HCT116 (cell line): ENCODE data around the gene ATG4D.
"Not testable (repeated sequence)": the region's sequence is repeated elsewhere in the genome, so short reads cannot be mapped to it uniquely, and the experiment has no call there.

Experiments used
- CTCF ChIP-seq, 3 experiments: fragments of 200-600 bp in 1 of 3; sonication (generic) in 1 of 3; IDR thresholded peaks in 2 of 3; conservative IDR thresholded peaks in 1 of 3; 2 replicates each; pipeline ENCODE4 v1.5.1; 2012 to 2017; ENCODE audit warnings: low read depth in 2 of 3, low read length in 2 of 3, antibody characterized with exemption in 1 of 3, borderline replicate concordance in 1 of 3, control low read depth in 1 of 3, mild to moderate bottlenecking in 1 of 3, mixed read lengths in 1 of 3, mixed run types in 1 of 3, moderate library complexity in 1 of 3; ENCODE audit not compliant: insufficient read depth in 1 of 3
- POLR2AphosphoS5 ChIP-seq: IDR thresholded peaks from 2 replicates; pipeline ENCODE4 v1.6.1; 2011; ENCODE audit warnings: mild to moderate bottlenecking, low read depth, low read length, moderate library complexity
- YY1 ChIP-seq: IDR thresholded peaks from 2 replicates; pipeline ENCODE4 v1.6.1; 2011; ENCODE audit warnings: low read length, low read depth, moderate library complexity, mild to moderate bottlenecking; ENCODE audit not compliant: insufficient replicate concordance; ENCODE audit errors: extremely low read depth

DNA sequence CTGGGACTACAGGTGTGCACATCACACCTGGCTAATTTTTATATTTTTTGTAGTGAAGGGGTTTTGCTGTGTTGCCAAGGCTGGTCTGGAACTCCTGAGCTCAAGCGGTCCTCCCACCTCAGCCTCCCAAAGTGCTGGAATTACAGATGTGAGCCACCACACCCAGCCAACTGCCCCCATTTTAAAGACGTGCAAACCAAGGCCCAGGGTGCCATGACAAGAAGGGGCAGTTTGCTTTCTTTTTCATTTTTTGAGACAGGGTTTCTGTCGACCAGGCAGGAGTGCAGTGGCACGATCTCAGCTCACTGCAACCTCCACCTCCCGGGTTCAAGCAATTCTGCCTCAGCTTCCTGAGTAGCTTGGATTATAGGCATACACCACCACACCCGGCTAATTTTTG, 30.1 kb downstream of the ATG4D start:
- TF ChIP-seq POLR2AphosphoS5; CTCF (IDR thresholded peaks at IDR 0.05 in 2 of 3, conservative IDR thresholded peaks at IDR 0.05 in 1 of 3; ENCODE audit: borderline replicate concordance in 1 of 3, insufficient read depth in 1 of 3, low read depth in 2 of 3, low read length in 2 of 3); YY1: not testable (repeated sequence)
